Stimulated activated CD4-positive, alpha-beta T cell treated with anti-CD3 and anti-CD28 coated beads, TNF-alpha, amount 100 ng/mL, for 24 hours (primary cell): ENCODE results near the gene MROH2B.
"Not testable (repeated sequence)": the region's sequence is repeated elsewhere in the genome, so short reads cannot be mapped to it uniquely, and the experiment has no call there.

ENCODE experiments used
- DNase-seq, 3 experiments: peaks; one replicate each; pipeline ENCODE4 v3.0.0-alpha.2; 2020; ENCODE audit warnings: low read depth in 3 of 3

Gene MROH2B

GRCh38 chr5:41022600-41022999 is 48.5 kb downstream of the MROH2B start:
- DNase-seq, result not testable (repeated sequence)

GRCh38 chr5:41012318-41012717 is 58.8 kb downstream of the MROH2B start:
- no peak for DNase-seq

DNA sequence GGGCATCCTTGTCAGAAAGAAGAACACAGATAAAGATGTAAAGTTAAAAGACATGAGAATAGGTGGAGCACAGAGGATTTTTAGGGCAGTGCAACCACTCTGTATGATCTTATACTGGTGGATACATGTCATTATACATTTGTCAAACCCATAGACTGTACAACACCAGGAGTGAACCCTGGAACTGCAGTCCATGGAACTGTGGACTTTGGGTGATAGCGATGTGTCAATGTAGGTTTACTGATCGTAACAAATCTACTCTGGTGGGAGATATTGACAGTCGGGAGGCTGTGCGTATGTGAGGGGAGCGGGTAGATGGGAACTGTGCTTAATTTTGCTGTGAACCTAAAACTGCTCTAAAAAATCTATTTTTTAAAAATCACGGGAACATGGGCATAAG is 60.6 kb downstream of the MROH2B start:
- no peak for DNase-seq

DNA sequence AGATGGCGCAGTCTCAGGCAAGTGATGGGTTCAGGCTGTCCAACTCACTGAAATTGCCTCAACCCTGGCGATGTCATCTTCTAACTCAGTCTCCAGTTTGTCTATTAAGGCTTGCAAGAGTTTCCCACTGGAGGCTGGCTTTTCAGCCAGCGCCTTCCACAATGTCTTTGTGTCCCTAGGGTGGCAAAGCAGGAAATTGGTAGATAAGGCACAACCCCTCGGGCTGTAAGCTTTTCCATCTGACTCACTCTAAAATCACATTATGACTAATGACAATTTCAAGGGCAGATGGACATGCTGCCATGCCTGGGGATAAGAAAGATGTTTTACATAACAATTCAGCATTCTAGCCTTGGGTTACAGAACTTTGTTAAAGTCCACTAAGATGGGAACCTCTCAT is 61.9 kb downstream of the MROH2B start:
- DNase-seq, result no peak

- no peak for DNase-seq
Observed at GRCh38 chr5:41004931-41005330, 66.2 kb downstream of the MROH2B start.

- DNase-seq, result no peak
Observed at GRCh38 chr5:41003670-41004376, 67.3 kb downstream of the MROH2B start.

DNA sequence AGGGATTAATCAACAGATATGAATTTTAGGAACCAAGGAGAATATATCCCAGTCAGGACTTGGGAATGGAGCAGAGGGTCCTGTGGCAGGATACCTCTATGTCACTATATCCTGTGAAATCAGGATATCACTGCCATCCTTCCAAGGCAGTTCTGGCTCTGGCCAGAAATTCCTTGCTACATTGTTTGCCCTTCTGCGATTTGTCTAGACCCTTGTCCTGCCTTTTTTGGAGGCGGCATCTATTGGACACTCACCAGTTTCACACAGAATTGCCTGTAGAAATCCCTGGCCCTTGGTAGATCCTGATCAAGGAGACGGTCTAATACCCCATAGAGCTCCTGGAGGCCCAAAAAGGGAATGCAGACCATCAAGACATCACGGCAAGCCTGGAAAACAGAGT is 71.2 kb downstream of the MROH2B start:
- DNase-seq, result no peak

DNA sequence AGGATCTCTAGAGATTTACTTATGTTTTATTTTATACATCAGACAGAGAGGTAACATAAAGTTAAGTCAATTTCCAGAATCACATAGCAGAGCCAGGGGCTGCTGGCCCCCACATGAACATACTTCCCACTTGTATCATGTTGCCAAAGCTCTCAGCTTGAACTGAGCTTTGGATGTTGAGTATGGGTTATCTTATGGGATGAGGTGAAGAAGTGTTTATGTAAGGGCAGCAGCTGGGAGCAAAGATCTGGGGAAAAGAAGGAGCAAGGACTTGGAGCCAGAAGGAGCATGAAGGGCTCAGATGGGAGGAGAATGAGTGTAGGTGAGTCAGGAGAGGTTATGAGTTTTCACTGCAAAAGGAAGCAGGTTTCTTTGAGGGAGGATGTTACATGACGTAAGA is 72.0 kb downstream of the MROH2B start:
- no peak for DNase-seq

DNA sequence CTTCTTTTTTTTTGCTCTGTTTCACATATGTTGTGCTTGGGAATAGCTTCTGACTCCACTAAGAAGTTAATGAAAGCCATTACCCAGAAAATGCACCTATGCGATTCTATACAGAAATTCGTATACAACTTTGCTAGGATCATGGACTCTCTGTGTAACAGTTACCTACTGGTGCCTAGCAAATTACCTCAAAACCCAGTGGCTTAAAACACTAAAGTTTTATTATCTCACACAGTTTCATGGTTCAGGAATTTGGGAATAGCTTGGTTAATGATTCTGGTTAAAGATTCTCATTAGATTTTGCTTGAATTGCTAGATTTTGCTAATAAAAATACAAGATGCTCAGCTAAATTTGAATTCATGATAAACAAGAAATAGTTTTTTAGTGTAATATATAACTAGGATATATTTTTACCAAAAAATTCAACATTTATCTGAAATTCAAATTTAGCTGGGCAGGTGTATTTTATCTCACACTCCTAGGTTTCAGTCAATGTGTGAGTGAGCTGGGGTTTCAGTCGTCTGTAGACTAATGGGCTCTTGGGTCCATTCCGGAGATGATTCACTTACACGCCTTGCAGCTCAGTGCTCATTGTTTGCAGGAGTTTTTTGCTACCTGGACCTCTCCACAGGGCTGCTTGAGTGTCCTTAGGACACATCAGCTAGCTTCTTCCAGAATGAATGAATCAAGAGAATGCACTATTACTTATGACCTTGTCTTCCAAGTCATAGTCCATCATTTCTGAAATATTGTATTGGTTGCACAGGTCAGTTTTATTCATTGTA is 75.1 kb downstream of the MROH2B start:
- DNase-seq, result no peak

DNA sequence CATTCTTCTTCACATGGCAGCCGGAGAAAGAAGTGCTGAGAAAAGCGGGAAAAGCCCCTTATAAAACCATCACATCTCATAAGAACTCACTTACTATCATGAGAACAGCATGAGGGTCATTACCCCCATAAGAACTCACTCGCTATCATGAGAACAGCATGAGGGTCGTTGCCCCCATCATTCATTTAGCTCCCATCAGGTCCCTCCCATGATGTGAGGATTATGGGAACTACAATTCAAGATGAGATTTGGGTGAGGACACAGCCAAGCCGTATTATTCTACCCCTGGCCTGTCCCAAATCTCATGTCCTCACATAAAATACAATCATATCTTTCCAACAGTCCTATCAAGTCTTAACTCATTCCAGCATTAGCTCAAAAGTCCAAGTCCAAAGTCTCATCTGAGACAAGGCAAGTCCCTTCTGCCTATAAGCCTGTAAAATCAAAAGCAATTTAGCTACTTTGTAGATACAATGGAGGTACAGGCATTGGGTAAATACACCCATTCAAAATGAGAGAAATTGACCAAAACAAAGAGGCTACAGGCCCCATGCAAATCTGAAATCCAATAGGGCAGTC is 79.1 kb downstream of the MROH2B start:
- no peak for DNase-seq

DNA sequence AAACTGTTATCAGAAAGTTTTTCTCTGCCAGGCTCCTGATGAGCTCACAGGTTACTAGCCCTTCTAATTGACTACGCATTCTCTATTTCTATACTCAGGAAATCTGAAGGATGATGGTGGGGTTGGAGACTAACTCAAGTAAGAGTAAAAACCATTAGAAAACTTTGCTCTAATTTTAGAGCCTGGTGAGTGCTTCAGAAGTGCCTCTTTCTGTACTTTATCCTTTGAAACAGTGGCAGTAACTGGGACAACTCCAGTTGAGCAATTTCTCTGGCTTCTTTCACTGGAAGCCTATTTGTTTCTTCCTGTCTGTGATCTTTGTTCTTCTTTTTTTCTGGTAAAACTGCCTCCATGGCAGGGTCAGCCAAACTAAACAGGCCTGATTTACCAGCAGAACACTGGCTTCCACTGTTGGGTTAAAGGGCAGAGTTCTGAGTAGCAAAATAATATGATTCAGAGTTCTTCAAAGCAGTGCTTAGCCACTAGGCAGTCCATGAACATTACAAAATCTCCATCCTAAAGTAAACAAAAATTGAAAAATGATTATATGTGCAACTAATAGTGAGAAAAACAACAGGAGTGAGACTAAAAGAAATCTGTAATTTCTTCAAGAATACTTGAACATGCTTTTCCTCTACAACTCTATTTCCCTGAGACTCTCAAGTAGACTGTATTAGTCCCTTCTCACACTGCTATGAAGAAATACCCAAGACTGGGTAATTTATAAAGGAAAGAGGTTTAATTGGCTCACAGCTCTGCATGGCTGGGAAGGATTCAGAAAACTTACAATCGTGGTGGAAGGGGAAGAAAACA is 79.8 kb downstream of the MROH2B start:
- DNase-seq, result no peak

GRCh38 chr5:40988746-40989510 is 82.2 kb downstream of the MROH2B start:
- no peak for DNase-seq

- DNase-seq, result no peak
Observed at GRCh38 chr5:40987349-40987748, 83.8 kb downstream of the MROH2B start.

DNA sequence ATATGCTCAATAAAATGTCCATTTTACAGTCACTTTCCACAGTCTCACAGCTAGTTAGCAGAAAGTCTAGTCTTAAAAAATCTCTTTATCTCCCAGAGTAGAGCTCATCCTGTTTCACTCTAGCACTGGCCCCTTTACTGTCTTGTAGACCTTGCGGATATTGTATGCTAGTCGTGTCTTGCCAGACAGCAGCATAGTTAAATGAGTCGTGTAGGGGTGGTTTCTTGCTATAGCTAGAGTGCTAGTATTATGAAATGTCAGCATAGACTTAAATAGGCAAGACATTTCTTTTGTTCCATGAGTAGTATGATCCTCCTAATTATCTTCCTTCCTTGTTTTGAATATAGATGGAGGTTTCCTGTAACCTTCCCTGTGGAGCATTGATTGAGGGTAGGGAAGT is 84.5 kb downstream of the MROH2B start:
- no peak for DNase-seq

DNA sequence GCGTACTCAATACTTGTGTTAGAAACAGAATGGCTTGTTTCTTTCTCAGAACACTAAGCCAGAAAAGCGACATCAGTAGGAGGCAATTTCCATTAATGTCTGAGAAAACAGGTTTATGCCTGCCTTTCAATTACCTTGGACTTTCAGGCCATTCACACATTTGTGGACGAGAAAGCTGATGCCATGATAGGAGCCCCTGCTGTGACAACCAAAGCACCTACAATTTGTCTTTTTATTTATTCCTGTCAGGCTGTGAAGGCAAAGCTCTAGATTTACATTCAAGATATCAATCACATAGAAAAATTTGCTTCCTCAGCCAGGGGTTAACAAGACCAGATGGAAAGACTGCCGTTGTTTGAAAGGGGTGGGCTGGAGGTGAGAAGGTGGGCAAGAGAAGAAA is 85.6 kb downstream of the MROH2B start:
- no peak for DNase-seq

DNA sequence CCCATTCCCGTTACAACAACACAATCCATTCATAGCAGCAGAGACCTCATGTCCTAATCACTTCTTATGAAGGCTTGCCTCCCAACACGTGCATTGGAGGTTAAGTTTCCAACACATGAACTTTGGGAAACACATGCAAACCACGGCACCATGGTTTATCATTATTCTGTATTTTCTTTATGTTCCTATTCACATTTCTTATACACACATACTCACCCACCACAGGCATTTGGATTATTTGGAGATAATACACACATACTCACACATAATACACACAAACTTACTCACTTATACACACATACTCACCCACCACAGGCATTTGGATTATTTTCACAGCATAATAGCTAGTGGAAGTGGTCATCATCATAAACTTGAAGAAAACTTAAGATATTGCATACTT is 86.3 kb downstream of the MROH2B start:
- no peak for DNase-seq

GRCh38 chr5:40983781-40984180 is 87.4 kb downstream of the MROH2B start:
- no peak for DNase-seq

- DNase-seq, result no peak
Observed at GRCh38 chr5:40981420-40981819, 89.7 kb downstream of the MROH2B start.

DNA sequence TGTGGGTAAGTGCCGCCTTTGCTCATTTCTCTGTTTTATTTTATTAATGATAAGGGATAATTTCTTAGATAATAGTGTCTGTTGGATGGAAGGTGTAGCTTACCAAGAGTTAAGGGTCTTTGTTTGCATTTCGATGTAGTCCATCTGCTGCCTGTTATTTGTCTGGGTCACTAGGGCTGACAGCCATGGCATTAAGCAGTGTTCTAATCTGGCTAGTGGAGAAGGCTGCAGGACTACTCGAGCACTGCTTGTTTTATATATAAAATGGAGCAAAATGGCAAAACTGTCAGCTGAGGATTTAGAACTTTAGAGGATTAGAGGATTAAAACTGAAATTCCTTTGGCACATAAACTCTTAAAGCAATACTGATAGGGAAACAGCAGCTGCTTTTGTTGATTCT is 94.3 kb downstream of the MROH2B start:
- no peak for DNase-seq

- no peak for DNase-seq
Observed at GRCh38 chr5:40976041-40976440, 95.1 kb downstream of the MROH2B start.

DNA sequence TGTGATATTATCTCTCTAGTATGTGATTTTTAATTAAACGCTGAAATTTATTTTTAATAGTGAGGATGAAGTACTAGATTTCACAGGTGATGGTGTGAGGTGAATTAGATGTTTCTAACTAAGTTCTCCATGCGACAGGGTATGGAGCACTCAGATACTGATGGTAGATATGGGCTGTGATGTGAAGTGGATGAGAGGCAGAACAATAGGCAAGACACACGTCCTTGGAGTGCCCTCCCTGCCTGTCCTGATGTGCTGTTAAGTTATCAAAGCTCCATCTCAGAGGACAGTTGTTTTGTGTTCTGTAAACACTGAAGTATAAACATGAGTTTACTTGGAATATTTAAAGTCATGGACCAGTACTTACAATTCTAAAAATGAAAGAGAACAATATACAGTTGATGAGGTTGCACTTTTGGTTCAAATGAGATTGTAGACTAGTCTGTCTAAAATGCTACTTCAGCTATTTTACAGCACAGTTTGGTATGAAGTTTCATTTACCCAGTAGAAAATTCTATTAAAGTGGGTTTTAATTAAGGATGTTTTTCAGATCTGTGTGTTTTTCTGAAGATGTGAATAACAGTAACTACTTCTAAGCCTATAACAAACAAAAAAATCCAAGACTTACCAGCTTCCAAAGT is 97.7 kb downstream of the MROH2B start:
- no peak for DNase-seq
